Duodenal mucosa (tissue), 2 donors: ENCODE measurements around the gene IFNGR1.
"Not testable (repeated sequence)": the region's sequence is repeated elsewhere in the genome, so short reads cannot be mapped to it uniquely, and the experiment has no call there.

Experiments
- H3K27ac ChIP-seq: one replicate; pipeline ENCODE4 v1.7.0; 2013; ENCODE audit warnings: low read depth, low read length
- H3K27me3 ChIP-seq, 2 donors: one replicate each; pipeline ENCODE4 v1.7.0; 2013; ENCODE audit warnings: low read length in 2 of 2, control low read depth in 1 of 2; ENCODE audit not compliant: insufficient read depth in 2 of 2, control insufficient read depth in 1 of 2
- H3K36me3 ChIP-seq, 2 donors: one replicate each; pipeline ENCODE4 v1.7.0; 2013; ENCODE audit warnings: low read length in 2 of 2, control low read depth in 1 of 2; ENCODE audit not compliant: insufficient read depth in 2 of 2, control insufficient read depth in 1 of 2
- H3K4me1 ChIP-seq, 2 donors: one replicate each; pipeline ENCODE4 v1.7.0; 2013; ENCODE audit warnings: low read length in 2 of 2, control low read depth in 1 of 2; ENCODE audit not compliant: insufficient read depth in 2 of 2, control insufficient read depth in 1 of 2
- H3K4me3 ChIP-seq, 2 donors: one replicate each; pipeline ENCODE4 v1.7.0; 2013; ENCODE audit warnings: low read length in 2 of 2, low read depth in 1 of 2
- H3K9ac ChIP-seq, 2 donors: one replicate each; pipeline ENCODE4 v1.7.0; 2013; ENCODE audit warnings: low read length in 2 of 2, low read depth in 1 of 2
- H3K9me3 ChIP-seq, 2 donors: one replicate each; pipeline ENCODE4 v1.7.0; 2013; ENCODE audit warnings: low read length in 2 of 2, control low read depth in 1 of 2; ENCODE audit not compliant: control insufficient read depth in 1 of 2

Gene IFNGR1

GRCh38 chr6:137256350-137257103 is 37.3 kb upstream of the IFNGR1 start:
- peaks cover 3 to 15% of the 10 kb centered on the region in 2 donors for H3K9me3 ChIP-seq
- H3K4me1 ChIP-seq, result peaks cover 0 to 7% of the 10 kb centered on the region in 2 donors
- no peak overlapping the region for H3K27ac ChIP-seq
- no peak overlapping the region for H3K9ac ChIP-seq
- no peaks in the 10 kb centered on the region for H3K27me3 ChIP-seq
- no peak overlapping the region for H3K4me3 ChIP-seq
- H3K36me3 ChIP-seq, result no peaks in the 10 kb centered on the region

GRCh38 chr6:137254966-137255365 is 35.8 kb upstream of the IFNGR1 start:
- Histone ChIP-seq H3K9ac (no peak overlapping the region), H3K9me3 (peaks cover 3 to 15% of the 10 kb centered on the region in 2 donors), H3K27ac (no peak overlapping the region), H3K4me3 (no peak overlapping the region), H3K36me3 (no peaks in the 10 kb centered on the region), H3K4me1 (no peaks in the 10 kb centered on the region), H3K27me3 (no peaks in the 10 kb centered on the region)

GRCh38 chr6:137254430-137254829 is 35.2 kb upstream of the IFNGR1 start:
- H3K36me3 ChIP-seq, H3K27me3 ChIP-seq, H3K9ac ChIP-seq, H3K27ac ChIP-seq, H3K4me3 ChIP-seq, H3K4me1 ChIP-seq: not testable (repeated sequence)
- H3K9me3 ChIP-seq, result peaks cover 3 to 15% of the 10 kb centered on the region in 2 donors

DNA sequence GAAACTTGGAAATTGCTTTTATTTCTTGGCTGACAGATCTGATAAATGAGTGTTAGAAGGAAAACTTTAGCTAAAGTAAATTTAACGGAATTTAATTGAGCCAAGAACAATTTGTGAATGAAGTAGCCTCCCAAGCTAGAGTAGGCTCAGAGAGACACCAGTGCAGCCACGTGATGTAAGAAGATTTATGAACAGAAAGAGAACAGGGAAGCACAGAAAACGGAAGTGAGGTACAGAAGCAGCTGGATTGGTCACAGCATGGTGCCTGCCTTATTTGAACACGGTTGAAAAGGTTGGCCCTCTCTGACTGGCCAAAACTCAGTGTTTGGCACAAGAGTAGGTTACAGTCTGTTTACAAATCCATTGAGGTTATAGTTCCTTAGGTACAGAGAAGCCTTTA is 29.5 kb upstream of the IFNGR1 start:
- no peak overlapping the region for H3K4me3 ChIP-seq
- H3K9ac ChIP-seq, result no peak overlapping the region
- H3K36me3 ChIP-seq, result no peaks in the 10 kb centered on the region
- H3K4me1 ChIP-seq, result peaks cover 15 to 26% of the 10 kb centered on the region in 2 donors
- H3K27me3 ChIP-seq, result no peaks in the 10 kb centered on the region
- H3K27ac ChIP-seq, result no peak overlapping the region
- no peaks in the 10 kb centered on the region for H3K9me3 ChIP-seq

GRCh38 chr6:137247724-137248123 is 28.5 kb upstream of the IFNGR1 start:
- H3K4me1 ChIP-seq, result peaks cover 15 to 26% of the 10 kb centered on the region in 2 donors
- H3K4me3 ChIP-seq, result peak overlapping the region in 1 of 2 donors; percentile 14
- H3K9me3 ChIP-seq, result no peaks in the 10 kb centered on the region
- H3K27me3 ChIP-seq, result no peaks in the 10 kb centered on the region
- no peaks in the 10 kb centered on the region for H3K36me3 ChIP-seq
- H3K9ac ChIP-seq, result no peak overlapping the region
- no peak overlapping the region for H3K27ac ChIP-seq

DNA sequence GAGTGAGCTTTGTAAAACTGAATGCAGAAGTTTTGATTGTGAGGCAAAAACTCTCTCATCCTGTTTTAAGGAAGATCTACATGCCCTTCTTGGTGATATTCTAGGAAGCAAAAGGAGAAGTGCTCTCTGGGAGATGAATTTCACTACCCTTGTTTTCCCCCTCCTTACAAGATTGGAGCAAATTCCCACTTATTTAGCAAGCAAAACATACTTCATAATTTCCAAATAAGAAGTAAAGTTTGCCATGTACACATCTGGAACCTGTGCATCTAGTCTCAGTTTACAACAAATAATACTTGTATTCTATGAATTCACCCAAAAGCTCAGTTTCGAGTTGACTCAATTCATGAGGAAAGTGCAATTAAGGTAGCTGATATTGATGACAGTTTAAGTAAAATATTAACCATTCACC is 27.6 kb upstream of the IFNGR1 start:
- no peaks in the 10 kb centered on the region for H3K27me3 ChIP-seq
- H3K4me1 ChIP-seq, result peaks cover 15 to 27% of the 10 kb centered on the region in 2 donors
- no peaks in the 10 kb centered on the region for H3K36me3 ChIP-seq
- no peak overlapping the region for H3K27ac ChIP-seq
- H3K9me3 ChIP-seq, result no peaks in the 10 kb centered on the region
- H3K4me3 ChIP-seq, result no peak overlapping the region
- H3K9ac ChIP-seq, result no peak overlapping the region

DNA sequence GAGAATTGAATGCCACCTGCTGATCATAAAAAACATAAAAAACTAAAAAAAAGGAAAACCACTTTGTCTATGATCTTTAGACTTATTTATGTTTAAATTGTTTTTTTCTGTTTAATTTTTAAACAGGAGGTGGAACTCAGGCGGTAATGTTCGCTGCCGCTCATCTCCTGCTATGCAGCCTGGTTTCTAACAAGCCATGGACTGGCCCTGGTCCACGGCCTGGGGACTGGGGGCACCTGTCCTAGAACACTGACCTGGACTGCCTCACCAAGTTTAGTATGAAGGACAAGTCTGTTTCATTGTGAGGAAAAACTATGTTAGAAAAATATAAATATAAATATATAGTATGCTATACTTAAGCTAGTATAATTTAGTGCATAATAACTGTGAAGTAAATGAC is 27.0 kb upstream of the IFNGR1 start:
- H3K9ac ChIP-seq, result no peak overlapping the region
- no peaks in the 10 kb centered on the region for H3K9me3 ChIP-seq
- peaks cover 15 to 33% of the 10 kb centered on the region in 2 donors for H3K4me1 ChIP-seq
- no peak overlapping the region for H3K27ac ChIP-seq
- no peaks in the 10 kb centered on the region for H3K27me3 ChIP-seq
- no peaks in the 10 kb centered on the region for H3K36me3 ChIP-seq
- no peak overlapping the region for H3K4me3 ChIP-seq

GRCh38 chr6:137241481-137242038 is 22.4 kb upstream of the IFNGR1 start:
- H3K9me3 ChIP-seq, result no peaks in the 10 kb centered on the region
- H3K4me1 ChIP-seq, result peaks cover 6 to 27% of the 10 kb centered on the region in 2 donors
- H3K4me3 ChIP-seq, result no peak overlapping the region
- no peak overlapping the region for H3K9ac ChIP-seq
- H3K27ac ChIP-seq, result no peak overlapping the region
- H3K27me3 ChIP-seq, result no peaks in the 10 kb centered on the region
- no peaks in the 10 kb centered on the region for H3K36me3 ChIP-seq

- Histone ChIP-seq H3K9me3 (no peaks in the 10 kb centered on the region), H3K27me3 (no peaks in the 10 kb centered on the region), H3K4me1 (peaks cover 8 to 27% of the 10 kb centered on the region in 2 donors), H3K36me3 (no peaks in the 10 kb centered on the region), H3K4me3 (no peak overlapping the region), H3K27ac (no peak overlapping the region), H3K9ac (no peak overlapping the region)
These were observed 21.0 kb upstream of the IFNGR1 start for GRCh38 chr6:137240168-137240567.

DNA sequence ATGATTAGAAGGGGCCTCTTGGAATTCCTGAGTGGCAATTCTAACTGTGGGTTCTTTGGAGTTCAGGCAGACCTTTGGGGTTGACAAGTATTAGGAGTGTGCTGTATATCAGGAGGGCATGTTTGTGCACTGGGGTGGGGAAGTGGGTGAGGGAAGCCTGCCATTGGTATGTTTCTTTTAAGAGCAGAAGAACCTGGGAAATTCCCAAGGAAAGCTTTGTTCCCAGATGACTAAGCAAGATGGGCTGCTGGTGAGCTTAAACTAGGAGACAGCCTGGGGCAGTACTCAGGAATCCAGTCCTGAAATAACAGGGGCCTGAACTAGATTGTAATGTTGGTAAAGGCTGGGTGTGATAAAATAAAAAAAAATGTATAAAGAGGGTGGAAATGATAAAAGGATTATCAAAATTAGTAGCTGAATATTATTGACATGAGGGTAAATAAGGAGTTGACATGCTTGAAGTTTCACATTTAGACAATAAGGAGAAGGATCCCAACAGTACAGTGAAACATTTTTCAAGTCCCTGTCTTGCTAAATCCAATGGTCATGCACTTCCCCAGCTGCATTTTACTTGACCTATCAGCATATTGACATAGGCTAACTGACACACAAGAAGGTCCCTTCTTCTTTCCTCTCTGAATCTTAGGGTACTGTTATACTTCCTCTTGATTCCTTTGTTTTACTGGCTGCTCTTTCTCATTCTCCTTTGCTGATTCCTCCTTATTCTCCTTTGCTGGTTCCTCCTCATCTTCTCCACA is 18.4 kb upstream of the IFNGR1 start:
- Histone ChIP-seq H3K9ac (no peak overlapping the region), H3K27me3 (no peaks in the 10 kb centered on the region), H3K9me3 (no peaks in the 10 kb centered on the region), H3K4me3 (no peak overlapping the region), H3K4me1 (peaks cover 29 to 46% of the 10 kb centered on the region in 2 donors), H3K27ac (no peak overlapping the region), H3K36me3 (no peaks in the 10 kb centered on the region)
